ENCODE measurements around the gene GALR1.

DNA sequence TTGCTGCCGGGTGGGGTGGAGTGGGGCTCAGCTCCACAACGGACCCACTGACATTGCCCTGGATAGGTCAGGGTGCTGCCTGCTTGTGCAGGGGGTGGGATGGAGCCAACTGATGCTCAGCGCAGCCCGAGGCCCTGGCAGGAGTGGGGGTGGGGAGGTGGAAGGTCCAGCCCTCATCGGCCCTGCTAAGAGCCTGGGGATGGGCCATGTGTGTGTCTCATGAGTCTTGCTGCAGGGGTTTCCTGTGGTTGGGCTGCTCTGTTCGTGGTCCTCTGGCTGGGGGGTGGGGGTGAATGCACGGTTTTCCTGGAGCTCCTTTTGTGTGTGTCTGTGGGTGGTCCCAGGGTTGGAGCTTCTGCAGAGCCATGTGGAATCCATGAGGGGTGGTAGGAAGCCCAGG lies 39.4 kb upstream of the GALR1 start:
- TF ChIP-seq YY1 (IDR thresholded peaks at IDR 0.05; ENCODE audit: low read depth) (no peak), NFIC (IDR thresholded peaks at IDR 0.05) (no peak), CEBPB (IDR thresholded peaks at IDR 0.05) (no peak), TCF12 (IDR thresholded peaks at IDR 0.05; ENCODE audit: low read depth) (no peak), TAF1 (IDR thresholded peaks at IDR 0.05; ENCODE audit: low read depth) (no peak), EP300 (IDR thresholded peaks at IDR 0.05; ENCODE audit: borderline replicate concordance) (no peak)
- TF ChIP-seq, protein P1, sequence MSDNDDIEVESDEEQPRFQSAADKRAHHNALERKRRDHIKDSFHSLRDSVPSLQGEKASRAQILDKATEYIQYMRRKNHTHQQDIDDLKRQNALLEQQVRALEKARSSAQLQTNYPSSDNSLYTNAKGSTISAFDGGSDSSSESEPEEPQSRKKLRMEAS (IDR thresholded peaks at IDR 0.05) = no peak
- TF ChIP-seq, protein P2, sequence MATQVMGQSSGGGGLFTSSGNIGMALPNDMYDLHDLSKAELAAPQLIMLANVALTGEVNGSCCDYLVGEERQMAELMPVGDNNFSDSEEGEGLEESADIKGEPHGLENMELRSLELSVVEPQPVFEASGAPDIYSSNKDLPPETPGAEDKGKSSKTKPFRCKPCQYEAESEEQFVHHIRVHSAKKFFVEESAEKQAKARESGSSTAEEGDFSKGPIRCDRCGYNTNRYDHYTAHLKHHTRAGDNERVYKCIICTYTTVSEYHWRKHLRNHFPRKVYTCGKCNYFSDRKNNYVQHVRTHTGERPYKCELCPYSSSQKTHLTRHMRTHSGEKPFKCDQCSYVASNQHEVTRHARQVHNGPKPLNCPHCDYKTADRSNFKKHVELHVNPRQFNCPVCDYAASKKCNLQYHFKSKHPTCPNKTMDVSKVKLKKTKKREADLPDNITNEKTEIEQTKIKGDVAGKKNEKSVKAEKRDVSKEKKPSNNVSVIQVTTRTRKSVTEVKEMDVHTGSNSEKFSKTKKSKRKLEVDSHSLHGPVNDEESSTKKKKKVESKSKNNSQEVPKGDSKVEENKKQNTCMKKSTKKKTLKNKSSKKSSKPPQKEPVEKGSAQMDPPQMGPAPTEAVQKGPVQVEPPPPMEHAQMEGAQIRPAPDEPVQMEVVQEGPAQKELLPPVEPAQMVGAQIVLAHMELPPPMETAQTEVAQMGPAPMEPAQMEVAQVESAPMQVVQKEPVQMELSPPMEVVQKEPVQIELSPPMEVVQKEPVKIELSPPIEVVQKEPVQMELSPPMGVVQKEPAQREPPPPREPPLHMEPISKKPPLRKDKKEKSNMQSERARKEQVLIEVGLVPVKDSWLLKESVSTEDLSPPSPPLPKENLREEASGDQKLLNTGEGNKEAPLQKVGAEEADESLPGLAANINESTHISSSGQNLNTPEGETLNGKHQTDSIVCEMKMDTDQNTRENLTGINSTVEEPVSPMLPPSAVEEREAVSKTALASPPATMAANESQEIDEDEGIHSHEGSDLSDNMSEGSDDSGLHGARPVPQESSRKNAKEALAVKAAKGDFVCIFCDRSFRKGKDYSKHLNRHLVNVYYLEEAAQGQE (IDR thresholded peaks at IDR 0.05; ENCODE audit: low read depth) = no peak

Measured in Ishikawa (cell line).